Liver (tissue), 9 donors: Measurements from ENCODE around the gene NDC80. TPM values are rescaled to one million over a fixed set of nuclear protein-coding genes. Genes with fewer than 3 reads are reported as not detected.

ENCODE experiments used
- DNase-seq: peaks from one replicate; pipeline ENCODE4 v3.0.0-alpha.2; 2017; ENCODE audit warnings: low spot score
- H3K27ac ChIP-seq, 2 donors: one replicate each; pipeline ENCODE4 v1.7.0; 2013; ENCODE audit warnings: inconsistent platforms in 2 of 2, low read length in 2 of 2, control low read depth in 1 of 2, low read depth in 1 of 2, mild to moderate bottlenecking in 1 of 2
- H3K27me3 ChIP-seq, 4 donors: one replicate each; pipeline versions ENCODE4 v1.6.1 to v1.7.0; 2013; ENCODE audit warnings: low read length in 3 of 4, inconsistent platforms in 1 of 4, mild to moderate bottlenecking in 1 of 4, moderate library complexity in 1 of 4; ENCODE audit not compliant: control insufficient read depth in 4 of 4, insufficient read depth in 4 of 4
- H3K36me3 ChIP-seq, 4 donors: one replicate each; pipeline versions ENCODE4 v1.6.1 to v1.7.0; 2013; ENCODE audit warnings: low read length in 3 of 4, mild to moderate bottlenecking in 3 of 4, low read depth in 1 of 4, moderate library complexity in 1 of 4; ENCODE audit not compliant: control insufficient read depth in 4 of 4, insufficient read depth in 3 of 4
- H3K4me1 ChIP-seq, 4 donors: one replicate each; pipeline versions ENCODE4 v1.6.1 to v1.7.0; 2013; ENCODE audit warnings: low read length in 3 of 4, mild to moderate bottlenecking in 3 of 4, moderate library complexity in 1 of 4; ENCODE audit not compliant: control insufficient read depth in 4 of 4, insufficient read depth in 4 of 4
- H3K4me3 ChIP-seq, 3 donors: one replicate each; pipeline versions ENCODE4 v1.6.1 to v1.7.0; 2013; ENCODE audit warnings: low read length in 3 of 3, control low read depth in 1 of 3, low read depth in 1 of 3, mild to moderate bottlenecking in 1 of 3
- H3K9ac ChIP-seq, 2 donors: one replicate each; pipeline ENCODE4 v1.7.0; 2013; ENCODE audit warnings: low read length in 2 of 2, mild to moderate bottlenecking in 2 of 2, moderate library complexity in 2 of 2, control low read depth in 1 of 2, low read depth in 1 of 2
- H3K9me3 ChIP-seq, 4 donors: one replicate each; pipeline versions ENCODE4 v1.6.1 to v1.7.0; 2013; ENCODE audit warnings: low read length in 3 of 4; ENCODE audit not compliant: control insufficient read depth in 4 of 4
- EGR1 ChIP-seq, 2 donors: IDR thresholded peaks; 2 replicates each; pipeline ENCODE4 v1.6.1; 2016 to 2018; ENCODE audit warnings: antibody characterized with exemption in 2 of 2, low read depth in 2 of 2
- FOXA1 ChIP-seq: IDR thresholded peaks from 2 replicates; pipeline ENCODE4 v1.6.1; 2016; ENCODE audit warnings: antibody characterized with exemption
- FOXA2 ChIP-seq: IDR thresholded peaks from 2 replicates; pipeline ENCODE4 v1.6.1; 2016; ENCODE audit warnings: antibody characterized with exemption
- HNF4A ChIP-seq, 2 donors: conservative IDR thresholded peaks; 2 replicates each; pipeline ENCODE4 v1.6.1; 2016; ENCODE audit warnings: antibody characterized with exemption in 2 of 2, mild to moderate bottlenecking in 2 of 2
- HNF4G ChIP-seq: IDR thresholded peaks from 2 replicates; pipeline ENCODE4 v1.6.1; 2016; ENCODE audit warnings: antibody characterized with exemption
- JUND ChIP-seq, 2 donors: IDR thresholded peaks; 2 replicates each; pipeline ENCODE4 v1.6.1; 2016; ENCODE audit warnings: antibody characterized with exemption in 2 of 2
- NR2F2 ChIP-seq: IDR thresholded peaks from 2 replicates; pipeline ENCODE4 v1.6.1; 2016; ENCODE audit warnings: antibody characterized with exemption
- RAD21 ChIP-seq, 2 donors: IDR thresholded peaks; 2 replicates each; pipeline ENCODE4 v1.6.1; 2016; ENCODE audit warnings: antibody characterized with exemption in 2 of 2, mild to moderate bottlenecking in 2 of 2
- RXRA ChIP-seq, 2 donors: IDR thresholded peaks; 2 replicates each; pipeline ENCODE4 v1.6.1; 2017 to 2018; ENCODE audit warnings: antibody characterized with exemption in 2 of 2, mild to moderate bottlenecking in 1 of 2
- SP1 ChIP-seq: IDR thresholded peaks from 2 replicates; pipeline ENCODE4 v1.6.1; 2018; ENCODE audit warnings: antibody characterized with exemption, mild to moderate bottlenecking
- YY1 ChIP-seq: IDR thresholded peaks from 2 replicates; pipeline ENCODE4 v1.6.1; 2016; ENCODE audit warnings: antibody characterized with exemption, mild to moderate bottlenecking
- WGBS: extraction: QIAGEN DNeasy Blood & Tissue Kit; methylation state at CpG from one replicate; pipeline ENCODE4 v1.1.7; 2013; 5-methylcytosine and 5-hydroxymethylcytosine counted together
- polyA plus RNA-seq, 2 donors: library from polyadenylated mRNA; stranded (reverse) in 1 of 2; unstranded in 1 of 2; fragments of 200-250 nt in 1 of 2; fragments of >200 nt in 1 of 2; fragmentation: Nextera tagmentation in 1 of 2; extraction: Ambion mirVana in 1 of 2; gene quantifications; one replicate each; pipeline versions ENCODE4 v1.2.1 to v1.2.3, GENCODE V29; 2013 to 2015
- total RNA-seq, 2 donors: library from RNA; depleted of rRNA; stranded (reverse); fragments of >200 nt; gene quantifications; one replicate each; pipeline ENCODE4 v1.2.3, GENCODE V29; 2014
- TF ChIP-seq, protein P1 (sequence below): IDR thresholded peaks from 2 replicates; pipeline ENCODE4 v1.6.1; 2016; ENCODE audit warnings: antibody characterized with exemption
- TF ChIP-seq, protein P2 (sequence below): IDR thresholded peaks from 2 replicates; pipeline ENCODE4 v1.6.1; 2016; ENCODE audit warnings: antibody characterized with exemption
- TF ChIP-seq, protein P3 (sequence below): IDR thresholded peaks from 2 replicates; pipeline ENCODE4 v1.6.1; 2016; ENCODE audit warnings: antibody characterized with exemption
- TF ChIP-seq, protein P4 (sequence below): fragments of 150-350 bp; IDR thresholded peaks from 2 replicates; pipeline ENCODE4 v1.5.1; 2017; ENCODE audit warnings: improper control_type of control experiment, low read depth, low read length; ENCODE audit not compliant: missing input control
- donor health status: healthy.
- donor health status: healthy.
- donor health status: healthy.
- donor health status: healthy.
- donor health status: healthy.

Gene NDC80
- total and polyA plus RNA-seq, 4 donors, result 0.08 to 33.8 (median 1.0) TPM

DNA sequence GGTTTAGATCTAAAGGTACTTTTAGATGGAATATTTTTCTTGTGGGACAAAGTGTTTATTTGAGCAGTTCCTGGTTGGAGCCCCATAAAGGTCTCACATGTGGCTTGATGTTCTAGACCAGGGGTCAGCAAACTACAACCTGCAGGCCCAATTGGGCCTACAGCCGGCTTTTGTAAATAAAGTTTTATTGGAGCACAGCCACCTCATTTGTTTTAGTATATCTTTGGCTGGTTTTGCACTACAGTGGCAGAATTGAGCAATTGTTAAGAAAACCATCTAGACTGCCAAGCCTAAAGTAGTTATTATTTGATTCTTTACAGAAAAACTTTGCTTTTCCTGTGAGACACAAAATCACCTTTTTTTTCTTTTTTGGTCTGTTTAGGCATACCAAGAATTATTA, 41.6 kb downstream of the NDC80 start:
- Histone ChIP-seq H3K4me1 (no peaks in the 10 kb centered on the region), H3K9ac (no peak overlapping the region), H3K27me3 (no peaks in the 10 kb centered on the region), H3K36me3 (no peaks in the 10 kb centered on the region), H3K27ac (no peak overlapping the region), H3K4me3 (no peak overlapping the region), H3K9me3 (no peaks in the 10 kb centered on the region)
- 32% methylated on average over 1 of the region's 1 CpG for WGBS
- no peak for DNase-seq
- no peak for TF ChIP-seq JUND (IDR thresholded peaks at IDR 0.05)
- TF ChIP-seq FOXA1, result no peak
- TF ChIP-seq RAD21 (IDR thresholded peaks at IDR 0.05), result no peak
- no peak for TF ChIP-seq YY1
- no peak for TF ChIP-seq HNF4G
- no peak for TF ChIP-seq NR2F2
- TF ChIP-seq EGR1 (IDR thresholded peaks at IDR 0.05; ENCODE audit: low read depth in 2 of 2), result no peak
- TF ChIP-seq, protein P1, sequence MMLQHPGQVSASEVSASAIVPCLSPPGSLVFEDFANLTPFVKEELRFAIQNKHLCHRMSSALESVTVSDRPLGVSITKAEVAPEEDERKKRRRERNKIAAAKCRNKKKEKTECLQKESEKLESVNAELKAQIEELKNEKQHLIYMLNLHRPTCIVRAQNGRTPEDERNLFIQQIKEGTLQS, result no peak
- TF ChIP-seq, protein P2, sequence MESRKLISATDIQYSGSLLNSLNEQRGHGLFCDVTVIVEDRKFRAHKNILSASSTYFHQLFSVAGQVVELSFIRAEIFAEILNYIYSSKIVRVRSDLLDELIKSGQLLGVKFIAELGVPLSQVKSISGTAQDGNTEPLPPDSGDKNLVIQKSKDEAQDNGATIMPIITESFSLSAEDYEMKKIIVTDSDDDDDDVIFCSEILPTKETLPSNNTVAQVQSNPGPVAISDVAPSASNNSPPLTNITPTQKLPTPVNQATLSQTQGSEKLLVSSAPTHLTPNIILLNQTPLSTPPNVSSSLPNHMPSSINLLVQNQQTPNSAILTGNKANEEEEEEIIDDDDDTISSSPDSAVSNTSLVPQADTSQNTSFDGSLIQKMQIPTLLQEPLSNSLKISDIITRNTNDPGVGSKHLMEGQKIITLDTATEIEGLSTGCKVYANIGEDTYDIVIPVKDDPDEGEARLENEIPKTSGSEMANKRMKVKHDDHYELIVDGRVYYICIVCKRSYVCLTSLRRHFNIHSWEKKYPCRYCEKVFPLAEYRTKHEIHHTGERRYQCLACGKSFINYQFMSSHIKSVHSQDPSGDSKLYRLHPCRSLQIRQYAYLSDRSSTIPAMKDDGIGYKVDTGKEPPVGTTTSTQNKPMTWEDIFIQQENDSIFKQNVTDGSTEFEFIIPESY, result no peak
- no peak for TF ChIP-seq FOXA2
- TF ChIP-seq, protein P3, sequence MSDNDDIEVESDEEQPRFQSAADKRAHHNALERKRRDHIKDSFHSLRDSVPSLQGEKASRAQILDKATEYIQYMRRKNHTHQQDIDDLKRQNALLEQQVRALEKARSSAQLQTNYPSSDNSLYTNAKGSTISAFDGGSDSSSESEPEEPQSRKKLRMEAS, result no peak
- no peak for TF ChIP-seq HNF4A (conservative IDR thresholded peaks at IDR 0.05)
- no peak for TF ChIP-seq SP1
- TF ChIP-seq RXRA (IDR thresholded peaks at IDR 0.05), result no peak

DNA sequence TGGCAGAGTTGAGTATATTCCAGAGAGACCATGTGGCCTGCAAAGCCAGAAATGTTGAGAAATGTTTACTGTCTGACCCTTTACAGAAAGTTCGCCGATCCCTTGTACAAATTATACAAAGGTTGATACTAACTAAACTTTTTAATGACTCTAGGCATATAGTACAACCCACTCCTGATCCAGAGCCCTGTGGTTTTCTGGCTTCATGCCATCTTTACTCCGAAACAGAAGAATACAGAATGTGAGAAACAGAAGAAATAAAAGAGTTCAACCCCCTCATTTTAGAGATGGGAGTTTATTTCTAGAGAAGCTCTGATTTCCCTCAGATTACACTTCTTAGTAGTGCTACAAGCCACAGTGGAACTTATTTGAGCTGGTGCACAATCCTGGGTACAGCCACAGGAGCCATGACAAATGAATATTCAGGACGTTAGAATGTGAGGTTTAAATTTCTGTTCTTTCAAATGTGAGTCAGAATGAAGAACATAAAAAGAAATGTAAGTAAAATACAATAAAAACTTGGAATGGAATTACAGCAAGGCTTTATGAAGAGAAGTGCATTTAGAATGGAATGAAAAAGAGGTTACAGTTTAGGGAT, 46.1 kb downstream of the NDC80 start:
- Histone ChIP-seq H3K4me1 (no peaks in the 10 kb centered on the region), H3K9ac (no peak overlapping the region), H3K27me3 (no peaks in the 10 kb centered on the region), H3K9me3 (no peaks in the 10 kb centered on the region), H3K27ac (no peak overlapping the region), H3K36me3 (no peaks in the 10 kb centered on the region), H3K4me3 (no peak overlapping the region)
- no peak for TF ChIP-seq SP1
- TF ChIP-seq, protein P3, result no peak
- TF ChIP-seq RAD21 (IDR thresholded peaks at IDR 0.05), result no peak
- no peak for TF ChIP-seq HNF4G
- DNase-seq, result no peak
- WGBS, result 64% methylated on average over 4 of the region's 4 CpGs

DNA sequence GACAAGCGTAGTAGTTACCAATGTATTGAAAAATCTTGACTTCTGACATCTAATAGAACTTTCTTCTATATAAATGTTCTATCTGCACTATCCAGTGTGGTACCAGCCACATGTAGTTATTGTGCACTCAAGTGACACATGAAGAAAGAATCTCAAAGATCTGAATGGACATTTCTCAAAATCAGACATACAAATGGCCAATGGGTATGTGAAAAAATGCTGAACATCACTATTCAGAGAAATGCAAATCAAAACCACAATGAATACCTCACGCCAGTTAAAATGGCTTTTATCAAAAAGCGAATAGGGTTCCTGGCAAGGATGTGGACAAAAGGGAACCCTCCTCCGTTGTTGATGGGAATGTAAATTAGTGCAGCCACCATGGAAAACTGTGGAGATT, 46.7 kb downstream of the NDC80 start:
- Histone ChIP-seq H3K4me3 (no peak overlapping the region), H3K27me3 (no peaks in the 10 kb centered on the region), H3K9me3 (no peaks in the 10 kb centered on the region), H3K9ac (no peak overlapping the region), H3K4me1 (no peaks in the 10 kb centered on the region), H3K27ac (no peak overlapping the region), H3K36me3 (no peaks in the 10 kb centered on the region)
- 97% methylated on average over 4 of the region's 4 CpGs for WGBS
- DNase-seq, result no peak
- TF ChIP-seq, protein P4, sequence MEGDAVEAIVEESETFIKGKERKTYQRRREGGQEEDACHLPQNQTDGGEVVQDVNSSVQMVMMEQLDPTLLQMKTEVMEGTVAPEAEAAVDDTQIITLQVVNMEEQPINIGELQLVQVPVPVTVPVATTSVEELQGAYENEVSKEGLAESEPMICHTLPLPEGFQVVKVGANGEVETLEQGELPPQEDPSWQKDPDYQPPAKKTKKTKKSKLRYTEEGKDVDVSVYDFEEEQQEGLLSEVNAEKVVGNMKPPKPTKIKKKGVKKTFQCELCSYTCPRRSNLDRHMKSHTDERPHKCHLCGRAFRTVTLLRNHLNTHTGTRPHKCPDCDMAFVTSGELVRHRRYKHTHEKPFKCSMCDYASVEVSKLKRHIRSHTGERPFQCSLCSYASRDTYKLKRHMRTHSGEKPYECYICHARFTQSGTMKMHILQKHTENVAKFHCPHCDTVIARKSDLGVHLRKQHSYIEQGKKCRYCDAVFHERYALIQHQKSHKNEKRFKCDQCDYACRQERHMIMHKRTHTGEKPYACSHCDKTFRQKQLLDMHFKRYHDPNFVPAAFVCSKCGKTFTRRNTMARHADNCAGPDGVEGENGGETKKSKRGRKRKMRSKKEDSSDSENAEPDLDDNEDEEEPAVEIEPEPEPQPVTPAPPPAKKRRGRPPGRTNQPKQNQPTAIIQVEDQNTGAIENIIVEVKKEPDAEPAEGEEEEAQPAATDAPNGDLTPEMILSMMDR, result no peak
- no peak for TF ChIP-seq YY1
